HG02840 (cell line): ENCODE data around the gene TGM5.
"Not testable (repeated sequence)": the region's sequence is repeated elsewhere in the genome, so short reads cannot be mapped to it uniquely, and the experiment has no call there.

Source experiments
- ATAC-seq: cut with Tn5 transposase; IDR thresholded peaks from one replicate; pipeline ENCODE4 v1.9.1; 2021; ENCODE audit warnings: mild to moderate bottlenecking, moderate library complexity, moderate number of reproducible peaks; ENCODE audit not compliant: unreplicated experiment, low FRiP score

The TGM5 gene

DNA sequence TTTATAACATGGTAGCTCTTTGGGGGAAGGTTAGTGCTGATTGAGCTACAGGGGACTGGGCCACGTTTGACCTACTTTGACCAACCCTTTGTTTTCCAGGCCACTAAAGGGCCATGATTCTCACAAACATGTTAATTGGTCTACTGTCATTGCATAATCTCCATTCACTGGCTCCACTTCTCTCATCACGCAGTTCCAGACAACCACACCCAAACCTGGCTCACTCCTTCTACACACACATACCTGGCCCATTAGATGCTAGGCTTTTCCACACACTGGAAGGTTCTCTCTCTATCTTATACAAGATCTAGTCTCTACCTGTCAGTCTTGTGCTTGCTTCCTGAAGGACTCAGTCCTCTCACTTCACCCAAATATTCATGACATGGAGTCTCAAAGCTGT is 15.9 kb downstream of the TGM5 start:
- ATAC-seq: no peak

DNA sequence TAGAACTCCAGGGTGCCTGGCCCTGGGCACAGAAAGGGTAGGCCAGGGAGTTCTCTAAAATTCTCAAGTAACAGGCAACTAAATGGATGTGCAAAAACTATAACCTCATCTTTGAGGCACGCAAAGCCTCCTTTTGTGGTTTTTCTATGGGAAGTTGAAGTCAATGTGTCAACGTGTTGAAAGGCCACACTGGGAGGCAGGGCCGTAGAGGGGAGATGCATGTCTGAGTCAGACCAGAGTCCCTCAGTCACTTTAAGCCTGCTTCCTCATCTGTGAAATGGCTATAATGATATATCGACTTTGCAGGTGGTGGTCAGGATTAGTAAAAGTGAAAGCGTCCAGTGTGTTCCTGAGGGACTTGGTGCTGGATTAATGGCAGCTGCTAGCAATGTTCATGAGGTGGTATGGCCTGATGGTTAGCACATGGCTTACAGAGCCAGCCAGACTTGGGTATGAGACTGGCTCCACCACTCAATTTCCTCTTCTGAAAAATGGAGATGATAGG is 17.0 kb downstream of the TGM5 start:
- ATAC-seq: no peak

- no peak for ATAC-seq
Observed at GRCh38 chr15:43249236-43249635, 17.5 kb downstream of the TGM5 start.

- no peak for ATAC-seq
Observed at GRCh38 chr15:43246261-43246774, 20.4 kb downstream of the TGM5 start.

GRCh38 chr15:43244092-43244491 is 22.6 kb downstream of the TGM5 start:
- no peak for ATAC-seq

DNA sequence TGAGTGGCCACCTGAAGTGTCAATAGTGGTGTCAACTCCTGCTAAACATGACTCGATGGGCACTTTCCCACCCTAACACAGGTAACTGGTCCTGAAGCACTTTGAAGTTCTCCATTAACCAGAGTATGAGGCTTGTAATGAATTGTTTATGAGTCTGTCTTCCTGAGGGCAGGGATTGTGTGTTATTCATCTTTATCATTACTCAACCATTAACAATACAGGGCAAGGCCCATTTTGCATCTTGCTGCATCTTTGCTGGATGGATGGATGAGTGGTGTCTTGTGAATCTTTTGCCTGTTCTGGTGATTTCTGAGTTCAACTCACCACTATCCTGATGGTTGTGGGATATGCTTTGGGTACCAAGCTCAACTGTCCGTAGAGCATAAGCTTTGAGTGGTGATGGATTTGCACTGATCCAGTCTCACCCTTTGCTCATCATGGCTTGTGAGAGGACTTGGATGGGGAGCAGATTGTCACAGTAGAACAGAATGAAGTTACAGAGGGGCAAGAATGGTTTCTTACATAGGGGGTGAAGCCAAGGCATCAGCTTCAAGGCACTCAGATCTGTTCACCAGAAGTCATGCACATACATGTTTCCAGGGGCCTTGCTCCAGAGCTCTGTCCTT is 23.6 kb downstream of the TGM5 start:
- ATAC-seq: no peak

GRCh38 chr15:43242616-43243015 is 24.1 kb downstream of the TGM5 start:
- no peak for ATAC-seq

DNA sequence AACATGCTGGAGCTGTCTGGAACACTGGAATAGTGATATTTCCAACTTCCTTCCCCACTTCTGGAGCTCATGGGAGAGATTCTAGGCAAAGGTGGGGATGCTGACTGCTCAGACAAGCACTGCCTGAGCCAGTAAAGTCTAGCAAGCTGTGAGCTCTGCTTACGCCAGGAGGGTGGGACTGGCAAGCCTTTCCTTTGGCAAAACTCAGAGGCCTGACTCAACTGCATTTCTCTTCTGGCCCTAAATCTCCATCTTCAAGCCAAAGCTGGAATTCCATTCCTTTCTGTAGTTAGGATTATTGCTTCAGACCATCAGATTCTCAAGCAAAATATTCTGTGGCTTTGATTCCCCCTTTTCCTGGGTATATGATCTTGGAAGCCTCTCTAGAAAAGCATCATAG is 25.6 kb downstream of the TGM5 start:
- no peak for ATAC-seq

DNA sequence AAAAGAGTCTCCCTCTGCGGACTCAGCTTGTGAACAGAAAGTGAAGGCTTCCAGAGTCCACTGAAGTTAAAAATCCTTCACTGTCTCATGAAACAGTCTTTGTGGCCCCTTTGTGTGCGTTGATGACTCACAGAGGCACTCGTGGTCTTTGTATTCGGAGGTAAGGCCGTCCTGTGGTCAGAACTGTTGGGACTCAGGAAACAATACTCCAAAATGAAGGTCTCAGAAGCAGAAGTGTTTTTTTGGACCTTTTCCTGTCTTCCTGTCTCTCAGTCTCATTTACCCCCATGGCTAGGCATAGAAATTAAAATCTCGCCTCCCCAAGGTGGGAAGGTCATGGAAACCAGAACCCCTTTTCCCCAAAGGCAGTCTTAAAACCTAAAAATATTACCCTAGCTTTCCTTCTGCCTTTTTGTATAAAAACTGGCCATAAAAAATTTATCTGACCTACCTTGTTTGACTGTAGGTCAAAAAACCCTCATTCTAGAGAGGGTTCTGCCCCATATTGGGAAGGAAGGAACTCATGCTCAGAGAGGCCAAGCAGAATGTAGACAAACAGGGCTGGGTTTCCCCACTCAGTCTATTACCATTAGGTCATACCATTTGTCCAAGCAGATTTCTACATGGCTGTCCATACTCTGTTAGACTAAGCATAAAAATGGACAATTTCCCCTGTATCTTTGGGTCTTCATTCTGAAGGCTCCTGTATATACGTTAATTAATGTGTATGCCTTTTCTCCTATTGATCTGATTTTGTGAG is 26.8 kb downstream of the TGM5 start:
- ATAC-seq: no peak

GRCh38 chr15:43238671-43239131 is 28.0 kb downstream of the TGM5 start:
- ATAC-seq: no peak

- ATAC-seq: no peak
Observed at GRCh38 chr15:43237842-43238470, 28.8 kb downstream of the TGM5 start.

DNA sequence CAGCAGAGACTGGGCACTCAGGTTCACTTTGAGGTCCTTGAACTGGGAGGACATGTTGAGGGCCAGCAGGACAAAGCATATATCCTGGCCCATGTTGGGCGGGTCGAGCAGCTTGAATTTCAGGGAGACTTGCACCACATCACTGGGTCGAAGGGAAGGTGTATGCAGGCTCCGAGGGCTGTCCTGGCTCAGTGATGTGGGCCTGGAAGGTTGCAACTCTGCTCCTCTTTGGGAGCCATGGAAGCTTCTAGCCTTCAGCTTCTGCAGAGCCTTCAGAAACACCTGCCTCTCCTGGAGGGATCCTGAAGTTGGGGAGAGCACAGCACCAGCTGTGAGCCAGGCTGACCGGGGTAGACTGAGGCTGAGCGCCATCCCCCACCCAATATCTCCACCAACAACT is 31.2 kb downstream of the TGM5 start:
- ATAC-seq: no peak

GRCh38 chr15:43232289-43232874 is 34.3 kb downstream of the TGM5 start:
- ATAC-seq: no peak

- ATAC-seq: no peak
Observed at GRCh38 chr15:43230640-43231115, 36.0 kb downstream of the TGM5 start.

- ATAC-seq: no peak
Observed at GRCh38 chr15:43229977-43230376, 36.8 kb downstream of the TGM5 start.

GRCh38 chr15:43226436-43227305 is 40.1 kb downstream of the TGM5 start:
- ATAC-seq: no peak

GRCh38 chr15:43225950-43226255 is 40.8 kb downstream of the TGM5 start:
- ATAC-seq: not testable (repeated sequence)

GRCh38 chr15:43225201-43225949 is 41.4 kb downstream of the TGM5 start:
- no peak for ATAC-seq

- no peak for ATAC-seq
Observed at GRCh38 chr15:43221422-43221821, 45.3 kb downstream of the TGM5 start.
